SH-SY5Y (cell line): ENCODE results near the gene KCMF1.

ENCODE experiments used
- GATA2 ChIP-seq: IDR thresholded peaks from 2 replicates; pipeline ENCODE4 v1.6.1; 2011; ENCODE audit warnings: mild to moderate bottlenecking, low read depth, low read length
- GATA3 ChIP-seq: IDR thresholded peaks from 2 replicates; pipeline ENCODE4 v1.6.1; 2011; ENCODE audit warnings: low read depth, mild to moderate bottlenecking, low read length, moderate library complexity

DNA sequence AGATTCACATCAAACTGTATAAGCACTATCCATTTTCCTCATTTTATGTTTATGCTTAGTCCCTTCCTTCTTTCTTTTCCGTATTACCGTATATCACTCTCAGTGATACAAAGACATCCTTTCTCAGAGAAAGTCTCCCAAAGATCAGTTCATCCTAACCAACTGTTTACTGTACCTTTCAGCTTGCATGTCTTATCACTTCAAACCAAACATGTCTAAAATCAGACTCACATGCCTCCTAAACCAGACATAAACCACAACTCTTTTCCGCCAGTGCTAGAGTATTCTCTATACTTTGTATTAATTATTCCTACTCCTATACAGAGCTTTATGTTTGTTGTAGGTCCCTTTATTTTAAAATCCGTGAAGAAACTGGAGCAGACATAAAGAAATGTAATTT lies 41.5 kb downstream of the KCMF1 start:
- TF ChIP-seq GATA2 (no peak), GATA3 (no peak)
